ENCODE measurements around the gene RTTN.

- TF ChIP-seq POLR2A (IDR thresholded peaks at IDR 0.05) (no peak), CTCF (IDR thresholded peaks at IDR 0.05) (no peak)
Observed at GRCh38 chr18:70132999-70133398, 72.5 kb downstream of the RTTN start.

All from testis (tissue), 2 donors.